HEK293T (cell line): ENCODE results near the gene CADM1.

Experiments used
- CTCF ChIA-PET: fragments of 350-600 bp; formaldehyde crosslinking; extraction: SDS; loops from one replicate; lab custom pipeline; 2021; ENCODE audit warnings: antibody characterized with exemption, inconsistent platforms; lab: Yijun Ruan, JAX
- POLR2A ChIA-PET: fragments of 350-600 bp; formaldehyde crosslinking; extraction: SDS; loops from one replicate; lab custom pipeline; 2020; ENCODE audit warnings: antibody characterized with exemption, inconsistent platforms; lab: Yijun Ruan, JAX
- DNase-seq: peaks from one replicate; pipeline ENCODE4 v3.0.0; 2012; ENCODE audit warnings: mixed read lengths; ENCODE audit errors: extremely low spot score
- ARNT ChIP-seq: fragments of 450-650 bp; IDR thresholded peaks from 2 replicates; pipeline ENCODE4 v1.6.1; 2017; ENCODE audit warnings: mild to moderate bottlenecking
- BHLHE40 ChIP-seq: fragments of 450-650 bp; IDR thresholded peaks from 2 replicates; pipeline ENCODE4 v1.6.1; 2016; ENCODE audit warnings: mild to moderate bottlenecking, moderate library complexity, borderline replicate concordance
- CTBP1 ChIP-seq: fragments of 450-650 bp; IDR thresholded peaks from 2 replicates; pipeline ENCODE4 v1.6.1; 2016; ENCODE audit warnings: borderline replicate concordance
- ELF4 ChIP-seq: fragments of 450-650 bp; IDR thresholded peaks from 2 replicates; pipeline ENCODE4 v1.6.1; 2017; ENCODE audit warnings: antibody characterized with exemption
- FOXA1 ChIP-seq: fragments of 450-650 bp; IDR thresholded peaks from 2 replicates; pipeline ENCODE4 v1.6.1; 2016; ENCODE audit warnings: mild to moderate bottlenecking
- FOXK2 ChIP-seq: fragments of 450-650 bp; IDR thresholded peaks from 2 replicates; pipeline ENCODE4 v1.6.1; 2016; ENCODE audit warnings: mild to moderate bottlenecking
- FOXM1 ChIP-seq: fragments of 450-650 bp; IDR thresholded peaks from 2 replicates; pipeline ENCODE4 v1.6.1; 2017; ENCODE audit warnings: mild to moderate bottlenecking, borderline replicate concordance
- HDGF ChIP-seq: fragments of 450-650 bp; IDR thresholded peaks from 2 replicates; pipeline ENCODE4 v1.6.1; 2017; ENCODE audit warnings: antibody characterized with exemption, borderline replicate concordance
- L3MBTL2 ChIP-seq: fragments of 450-650 bp; conservative IDR thresholded peaks from 2 replicates; pipeline ENCODE4 v1.6.1; 2016; ENCODE audit warnings: mild to moderate bottlenecking
- LEF1 ChIP-seq: fragments of 450-650 bp; IDR thresholded peaks from 2 replicates; pipeline ENCODE4 v1.6.1; 2017; ENCODE audit warnings: mild to moderate bottlenecking, borderline replicate concordance
- NFRKB ChIP-seq: fragments of 450-650 bp; IDR thresholded peaks from 2 replicates; pipeline ENCODE4 v1.6.1; 2016; ENCODE audit warnings: mild to moderate bottlenecking, moderate library complexity
- PKNOX1 ChIP-seq: fragments of 450-650 bp; IDR thresholded peaks from 2 replicates; pipeline ENCODE4 v1.6.1; 2016
- SP1 ChIP-seq: fragments of 450-650 bp; IDR thresholded peaks from 2 replicates; pipeline ENCODE4 v1.6.1; 2017
- SUZ12 ChIP-seq: fragments of 450-650 bp; IDR thresholded peaks from 2 replicates; pipeline ENCODE4 v1.6.1; 2016; ENCODE audit warnings: mild to moderate bottlenecking
- TARDBP ChIP-seq: fragments of 450-650 bp; IDR thresholded peaks from 2 replicates; pipeline ENCODE4 v1.6.1; 2016
- ZNF384 ChIP-seq: fragments of 450-650 bp; IDR thresholded peaks from 2 replicates; pipeline ENCODE4 v1.6.1; 2016

Gene CADM1

GRCh38 chr11:115548878-115549528 is 44.8 kb upstream of the CADM1 start:
- ChIA-PET CTCF (interaction anchor here (0.6 to 1.5 kb wide), 2 partner anchors 18 to 1040 kb away, joined by 3 to 4 read pairs; no protein-coding TSS in a partner anchor), POLR2A (no interaction called here)
- no peak for TF ChIP-seq L3MBTL2
- TF ChIP-seq ELF4: no peak
- no peak for TF ChIP-seq CTBP1
- TF ChIP-seq ZNF384: no peak
- no peak for TF ChIP-seq BHLHE40
- TF ChIP-seq FOXK2: no peak
- no peak for TF ChIP-seq ARNT
- no peak for TF ChIP-seq LEF1
- TF ChIP-seq NFRKB: no peak
- TF ChIP-seq FOXA1: no peak
- no peak for DNase-seq

- POLR2A ChIA-PET: no interaction called here
Observed at GRCh38 chr11:115545581-115546210, 41.5 kb upstream of the CADM1 start.

GRCh38 chr11:115544422-115544948 is 40.3 kb upstream of the CADM1 start:
- POLR2A ChIA-PET: no interaction called here
- TF ChIP-seq FOXK2: no peak
- no peak for TF ChIP-seq TARDBP
- TF ChIP-seq NFRKB: no peak
- TF ChIP-seq LEF1: no peak
- no peak for TF ChIP-seq CTBP1
- TF ChIP-seq L3MBTL2: no peak
- no peak for TF ChIP-seq FOXA1
- TF ChIP-seq BHLHE40: no peak
- CTCF ChIA-PET: no interaction called here
- no peak for DNase-seq

More at GRCh38 chr11:115545581-115546210, 41.5 kb upstream of the CADM1 start:
- DNase-seq: no peak
- TF ChIP-seq BHLHE40: no peak
- no peak for TF ChIP-seq FOXK2
- TF ChIP-seq NFRKB: no peak
- no peak for TF ChIP-seq FOXA1
- no peak for TF ChIP-seq L3MBTL2
- no peak for TF ChIP-seq ZNF384
- no peak for TF ChIP-seq HDGF
- TF ChIP-seq TARDBP: no peak
- TF ChIP-seq CTBP1: no peak
- no peak for TF ChIP-seq FOXM1
- TF ChIP-seq PKNOX1: no peak
- TF ChIP-seq SUZ12: no peak
- CTCF ChIA-PET: no interaction called here

- TF ChIP-seq PKNOX1 (no peak), ZNF384 (no peak), LEF1 (no peak), ARNT (no peak)
- no peak for DNase-seq
- CTCF ChIA-PET: interaction anchor here (1.0 kb wide), 1 partner anchor 41 kb away, joined by 3 read pairs; no protein-coding TSS in a partner anchor
- POLR2A ChIA-PET: no interaction called here
Observed at GRCh38 chr11:115541518-115541917, 37.3 kb upstream of the CADM1 start.

- CTCF ChIA-PET: interaction anchor here (1.0 kb wide), 1 partner anchor 11 kb away, joined by 3 read pairs; no protein-coding TSS in a partner anchor
- POLR2A ChIA-PET: no interaction called here
- DNase-seq: no peak
- TF ChIP-seq CTBP1: no peak
- TF ChIP-seq FOXK2: no peak
- no peak for TF ChIP-seq SUZ12
- no peak for TF ChIP-seq TARDBP
- no peak for TF ChIP-seq ZNF384
- TF ChIP-seq FOXM1: no peak
- TF ChIP-seq HDGF: no peak
- TF ChIP-seq ELF4: no peak
- TF ChIP-seq SP1: no peak
- no peak for TF ChIP-seq LEF1
- TF ChIP-seq NFRKB: no peak
- TF ChIP-seq FOXA1: no peak
- TF ChIP-seq L3MBTL2: no peak
- TF ChIP-seq BHLHE40: no peak
- no peak for TF ChIP-seq PKNOX1
- TF ChIP-seq ARNT: no peak
Observed at GRCh38 chr11:115539844-115540243, 35.6 kb upstream of the CADM1 start.

GRCh38 chr11:115535781-115536180 is 31.6 kb upstream of the CADM1 start:
- POLR2A ChIA-PET: no interaction called here
- TF ChIP-seq ELF4 (no peak), LEF1 (no peak), FOXM1 (no peak), ARNT (no peak), ZNF384 (no peak), HDGF (no peak), BHLHE40 (no peak)
- DNase-seq: no peak
- CTCF ChIA-PET: no interaction called here
